ENCODE measurements around the gene LYRM4. TPM values are rescaled to one million over a fixed set of nuclear protein-coding genes. Genes with fewer than 3 reads are reported as not detected.

Gene LYRM4
- total RNA-seq, 1 donor from 2014 or later: 27.1 TPM

DNA sequence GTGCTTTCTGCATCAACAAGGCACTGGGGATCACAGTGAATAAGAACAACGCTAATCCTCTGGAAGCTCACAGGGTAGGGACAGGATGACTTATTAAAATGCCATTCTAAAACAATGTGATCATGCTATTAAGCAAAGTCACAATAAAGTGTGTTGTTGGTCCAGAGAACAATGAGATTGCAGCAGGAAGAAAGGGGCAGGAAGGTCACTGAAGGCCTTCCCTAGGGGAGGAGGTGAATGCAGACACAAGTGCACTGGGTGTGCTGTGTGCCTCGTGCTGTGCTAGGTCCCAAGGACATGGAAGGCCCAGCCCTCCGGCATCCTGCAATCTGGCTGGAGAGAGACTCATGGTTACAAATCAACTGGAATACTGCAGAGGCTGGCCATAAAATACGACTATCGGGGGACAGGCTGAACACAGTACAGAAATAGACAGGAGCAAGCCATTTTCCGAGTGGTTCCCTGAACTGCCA is 55.7 kb downstream of the LYRM4 start:
- peaks cover 43% of the 10 kb centered on the region for H3K4me1 Mint-ChIP-seq (ENCODE audit: unreplicated experiment)
- H3K27me3 Mint-ChIP-seq (ENCODE audit: unreplicated experiment): no peaks in the 10 kb centered on the region
- no peak for DNase-seq (ENCODE audit: extremely low spot score, unreplicated experiment)
- no peaks in the 10 kb centered on the region for H3K9me3 Mint-ChIP-seq (ENCODE audit: unreplicated experiment)
- H3K36me3 Mint-ChIP-seq (ENCODE audit: unreplicated experiment): no peaks in the 10 kb centered on the region
- H3K4me3 Mint-ChIP-seq (ENCODE audit: unreplicated experiment): no peak overlapping the region
- TF ChIP-seq CTCF (IDR thresholded peaks at IDR 0.05): no peak
- H3K27ac Mint-ChIP-seq (ENCODE audit: unreplicated experiment): no peak overlapping the region

DNA sequence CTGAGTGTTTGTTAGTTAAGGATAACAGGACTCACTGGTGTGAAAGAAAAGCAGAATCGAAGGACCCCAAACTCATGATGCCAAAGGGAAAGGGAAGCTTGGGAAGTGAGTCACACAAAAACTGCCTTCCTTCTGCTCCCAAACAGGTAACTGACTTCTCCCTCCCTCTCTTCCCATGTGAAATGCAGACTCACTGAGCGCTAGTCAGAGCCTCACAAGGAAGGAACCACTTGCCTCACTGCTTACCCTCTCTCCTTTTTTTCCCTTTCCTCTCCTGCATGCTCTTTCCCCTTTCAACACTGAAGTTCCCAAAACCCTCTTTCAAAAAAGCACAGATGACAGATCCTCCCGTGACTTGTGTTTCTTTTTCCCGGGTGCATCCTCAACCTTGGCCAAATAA is 56.4 kb downstream of the LYRM4 start:
- Mint-ChIP-seq H3K27me3 (ENCODE audit: unreplicated experiment) (no peaks in the 10 kb centered on the region), H3K4me3 (ENCODE audit: unreplicated experiment) (no peak overlapping the region), H3K27ac (ENCODE audit: unreplicated experiment) (no peak overlapping the region), H3K4me1 (ENCODE audit: unreplicated experiment) (peaks cover 40% of the 10 kb centered on the region), H3K9me3 (ENCODE audit: unreplicated experiment) (no peaks in the 10 kb centered on the region), H3K36me3 (ENCODE audit: unreplicated experiment) (no peaks in the 10 kb centered on the region)
- TF ChIP-seq CTCF (IDR thresholded peaks at IDR 0.05): no peak
- no peak for DNase-seq (ENCODE audit: extremely low spot score, unreplicated experiment)

GRCh38 chr6:5203546-5203945 is 57.2 kb downstream of the LYRM4 start:
- no peak for DNase-seq (ENCODE audit: extremely low spot score, unreplicated experiment)
- H3K4me3 Mint-ChIP-seq (ENCODE audit: unreplicated experiment): no peak overlapping the region
- no peaks in the 10 kb centered on the region for H3K27me3 Mint-ChIP-seq (ENCODE audit: unreplicated experiment)
- no peak overlapping the region for H3K27ac Mint-ChIP-seq (ENCODE audit: unreplicated experiment)
- no peaks in the 10 kb centered on the region for H3K36me3 Mint-ChIP-seq (ENCODE audit: unreplicated experiment)
- TF ChIP-seq CTCF (IDR thresholded peaks at IDR 0.05): no peak
- peaks cover 33% of the 10 kb centered on the region for H3K4me1 Mint-ChIP-seq (ENCODE audit: unreplicated experiment)
- no peaks in the 10 kb centered on the region for H3K9me3 Mint-ChIP-seq (ENCODE audit: unreplicated experiment)

DNA sequence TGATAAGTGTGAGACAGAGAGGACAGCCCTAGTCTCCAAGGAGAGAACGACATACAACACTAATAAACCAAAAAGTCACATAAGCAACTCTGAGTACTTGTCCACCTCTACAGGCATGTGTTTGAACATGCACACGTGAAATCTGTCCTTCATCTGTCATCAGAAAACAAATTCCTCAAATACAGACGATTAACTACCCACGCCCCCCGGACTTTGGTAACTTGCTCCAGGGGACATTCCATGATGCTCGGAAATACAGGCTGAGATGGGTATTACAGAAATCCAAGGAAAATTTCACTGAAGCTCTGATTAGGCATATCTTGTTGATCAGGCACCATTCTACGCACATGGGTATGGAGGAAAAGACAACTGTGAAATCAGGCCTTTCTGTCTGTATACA is 57.8 kb downstream of the LYRM4 start:
- Mint-ChIP-seq H3K27ac (ENCODE audit: unreplicated experiment) (no peak overlapping the region), H3K36me3 (ENCODE audit: unreplicated experiment) (no peaks in the 10 kb centered on the region), H3K4me1 (ENCODE audit: unreplicated experiment) (peaks cover 27% of the 10 kb centered on the region), H3K27me3 (ENCODE audit: unreplicated experiment) (no peaks in the 10 kb centered on the region), H3K4me3 (ENCODE audit: unreplicated experiment) (no peak overlapping the region), H3K9me3 (ENCODE audit: unreplicated experiment) (no peaks in the 10 kb centered on the region)
- TF ChIP-seq CTCF (IDR thresholded peaks at IDR 0.05): no peak
- no peak for DNase-seq (ENCODE audit: extremely low spot score, unreplicated experiment)

GRCh38 chr6:5202206-5202605 is 58.5 kb downstream of the LYRM4 start:
- DNase-seq (ENCODE audit: extremely low spot score, unreplicated experiment): no peak
- Mint-ChIP-seq H3K36me3 (ENCODE audit: unreplicated experiment) (no peaks in the 10 kb centered on the region), H3K9me3 (ENCODE audit: unreplicated experiment) (no peaks in the 10 kb centered on the region), H3K4me1 (ENCODE audit: unreplicated experiment) (peaks cover 21% of the 10 kb centered on the region), H3K27me3 (ENCODE audit: unreplicated experiment) (no peaks in the 10 kb centered on the region), H3K4me3 (ENCODE audit: unreplicated experiment) (no peak overlapping the region), H3K27ac (ENCODE audit: unreplicated experiment) (no peak overlapping the region)
- TF ChIP-seq CTCF (IDR thresholded peaks at IDR 0.05): no peak

All from osteocyte (in vitro differentiated cells).